B cell (primary cell): ENCODE results near the gene UBN1. TPM values are rescaled to one million over a fixed set of nuclear protein-coding genes. Genes with fewer than 3 reads are reported as not detected.
"Not testable (repeated sequence)": the region's sequence is repeated elsewhere in the genome, so short reads cannot be mapped to it uniquely, and the experiment has no call there.

Experiments used
- ATAC-seq: fragments of 200-7000 bp; cut with Tn5 transposase; one replicate; pipeline ENCODE4 v1.10.0; 2021; ENCODE audit warnings: low read depth, mild to moderate bottlenecking, moderate number of reproducible peaks, moderate library complexity
- CTCF ChIA-PET: fragments of 350-600 bp; sonication (Branson Sonifier 250); formaldehyde crosslinking; loops from one replicate; lab custom pipeline; 2021; ENCODE audit warnings: antibody characterized with exemption, inconsistent platforms; lab: Charles Lee
- POLR2A ChIA-PET: fragments of 350-600 bp; sonication (Branson Sonifier 250); formaldehyde crosslinking; loops from one replicate; lab custom pipeline; 2021; ENCODE audit warnings: antibody characterized with exemption; lab: Charles Lee
- DNase-seq: peaks from one replicate; pipeline ENCODE4 v3.0.0; 2013
- H2AFZ ChIP-seq: 2 replicates; pipeline ENCODE4 v1.6.1; 2012; ENCODE audit warnings: mild to moderate bottlenecking, low read depth, low read length; ENCODE audit not compliant: insufficient read depth, poor library complexity, severe bottlenecking
- H3K27ac ChIP-seq, 2 donors: 1 replicate in 1 of 2; 2 replicates in 1 of 2; pipeline ENCODE4 v1.5.1; 2012 to 2013; ENCODE audit warnings: low read length in 2 of 2, mild to moderate bottlenecking in 2 of 2, moderate library complexity in 1 of 2
- H3K27me3 ChIP-seq, 4 experiments: fragments of 200-600 bp in 1 of 4; sonication (generic) in 1 of 4; replicated peaks in 1 of 4; 1 replicate in 2 of 4; 2 replicates in 2 of 4; pipeline versions ENCODE4 v1.6.1 to v1.7.0; 2013 to 2016; ENCODE audit warnings: low read length in 3 of 4, mild to moderate bottlenecking in 2 of 4, mixed read lengths in 1 of 4, moderate library complexity in 1 of 4; ENCODE audit not compliant: insufficient read depth in 4 of 4, control insufficient read depth in 3 of 4; ENCODE audit errors: control extremely low read depth in 1 of 4
- H3K36me3 ChIP-seq, 2 experiments: replicated peaks in 1 of 2; 1 replicate in 1 of 2; 2 replicates in 1 of 2; pipeline versions ENCODE4 v1.6.1 to v1.7.1; 2013; ENCODE audit warnings: low read length in 1 of 2; ENCODE audit not compliant: insufficient read depth in 2 of 2, control insufficient read depth in 1 of 2; ENCODE audit errors: control extremely low read depth in 1 of 2, extremely low read depth in 1 of 2
- H3K4me1 ChIP-seq, 2 donors: fragments of 200-600 bp in 1 of 2; sonication (generic) in 1 of 2; 1 replicate in 1 of 2; 2 replicates in 1 of 2; pipeline versions ENCODE4 v1.5.1 to v1.6.1; 2013 to 2017; ENCODE audit warnings: low read length in 2 of 2; ENCODE audit not compliant: control insufficient read depth in 2 of 2, insufficient read depth in 2 of 2
- H3K4me2 ChIP-seq: replicated peaks from 2 replicates; pipeline ENCODE3; 2012; ENCODE audit warnings: mild to moderate bottlenecking, low read depth, low read length; ENCODE audit not compliant: poor library complexity, severe bottlenecking
- H3K4me3 ChIP-seq, 5 experiments: fragments of 200-600 bp in 1 of 5; sonication (generic) in 1 of 5; 1 replicate in 3 of 5; 2 replicates in 2 of 5; pipeline versions ENCODE4 v1.5.1 to v1.7.0; 2011 to 2016; ENCODE audit warnings: low read length in 4 of 5, mild to moderate bottlenecking in 4 of 5, low read depth in 2 of 5, control low read depth in 1 of 5, moderate library complexity in 1 of 5; ENCODE audit not compliant: insufficient read depth in 1 of 5; ENCODE audit errors: control extremely low read depth in 1 of 5, extremely low read depth in 1 of 5
- H3K79me2 ChIP-seq: fragments of 200-600 bp; sonication (generic); one replicate; pipeline ENCODE4 v1.6.0; 2016; ENCODE audit warnings: low read length; ENCODE audit not compliant: control insufficient read depth, insufficient read depth
- H3K9ac ChIP-seq: fragments of 200-600 bp; sonication (generic); 2 replicates; pipeline ENCODE4 v1.6.1; 2017; ENCODE audit warnings: mild to moderate bottlenecking, low read length, moderate library complexity
- H3K9me3 ChIP-seq, 3 donors: one replicate each; pipeline versions ENCODE4 v1.6.1 to v1.7.1; 2013; ENCODE audit warnings: low read length in 2 of 3; ENCODE audit not compliant: control insufficient read depth in 2 of 3, insufficient read depth in 1 of 3; ENCODE audit errors: control extremely low read depth in 1 of 3
- H4K20me1 ChIP-seq: 2 replicates; pipeline ENCODE4 v1.6.0; 2012; ENCODE audit warnings: mild to moderate bottlenecking, low read length; ENCODE audit not compliant: insufficient read depth, control insufficient read depth, poor library complexity, severe bottlenecking
- H3K27ac Mint-ChIP-seq: one replicate; pipeline ENCODE4 v1.8.0; 2021; ENCODE audit warnings: mixed read lengths
- H3K27me3 Mint-ChIP-seq: one replicate; pipeline ENCODE4 v1.8.0; 2021; ENCODE audit warnings: mixed read lengths
- H3K4me1 Mint-ChIP-seq: one replicate; pipeline ENCODE4 v1.8.0; 2021; ENCODE audit warnings: mixed read lengths
- H3K4me3 Mint-ChIP-seq: one replicate; pipeline ENCODE4 v1.8.0; 2021; ENCODE audit warnings: mixed read lengths
- H3K9me3 Mint-ChIP-seq: one replicate; pipeline ENCODE4 v1.8.0; 2022; ENCODE audit warnings: mixed read lengths; ENCODE audit not compliant: insufficient read depth
- EZH2 ChIP-seq: IDR thresholded peaks from 2 replicates; pipeline ENCODE4 v1.6.1; 2012; ENCODE audit warnings: borderline replicate concordance, low read depth, mild to moderate bottlenecking, moderate library complexity, low read length; ENCODE audit not compliant: insufficient read depth, poor library complexity, severe bottlenecking
- WGBS: methylation state at CpG from one replicate; pipeline ENCODE4 v1.1.5; 2013; ENCODE audit warnings: missing lambda C conversion rate; ENCODE audit not compliant: insufficient coverage; 5-methylcytosine and 5-hydroxymethylcytosine counted together
- intact Hi-C: fragments of 100-400 bp; cut with micrococcal nuclease; formaldehyde crosslinking; loops from one replicate; pipeline ENCODE4 v1.10.0; 2022
- polyA plus RNA-seq: library from polyadenylated mRNA; depleted of rRNA; stranded (reverse); fragments of >200 nt; gene quantifications from 2 replicates; pipeline ENCODE4 v1.2.3, GENCODE V29; 2012
- total RNA-seq, 2 donors: library from RNA; stranded (reverse); fragments of 120-200 nt in 1 of 2; gene quantifications; 1 replicate in 1 of 2; 2 replicates in 1 of 2; pipeline versions ENCODE4 v1.2.3 to v1.2.4, GENCODE V29; 2013 to 2022
- TF ChIP-seq, protein P1 (sequence below): fragments of 200-600 bp; IDR thresholded peaks from one replicate; pipeline ENCODE4 v1.8.0; 2022; ENCODE audit warnings: antibody characterized with exemption, mild to moderate bottlenecking

Gene UBN1
- total and polyA plus RNA-seq, 2 donors (not counting 1 experiment from before 2014, with no cell fraction given): 16.6 to 38.1 TPM

- ChIA-PET POLR2A (no interaction called here), CTCF (no interaction called here)
- Mint-ChIP-seq H3K4me3 (no peak overlapping the region), H3K27ac (no peak overlapping the region), H3K27me3 (peaks cover 10% of the 10 kb centered on the region), H3K4me1 (no peaks in the 10 kb centered on the region), H3K9me3 (peaks cover 3% of the 10 kb centered on the region)
- H3K4me1 ChIP-seq: no peaks in the 10 kb centered on the region
- no peaks in the 10 kb centered on the region for H3K79me2 ChIP-seq
- H3K36me3 ChIP-seq: no peaks in the 10 kb centered on the region
- TF ChIP-seq EZH2: no peak
- TF ChIP-seq, protein P1, sequence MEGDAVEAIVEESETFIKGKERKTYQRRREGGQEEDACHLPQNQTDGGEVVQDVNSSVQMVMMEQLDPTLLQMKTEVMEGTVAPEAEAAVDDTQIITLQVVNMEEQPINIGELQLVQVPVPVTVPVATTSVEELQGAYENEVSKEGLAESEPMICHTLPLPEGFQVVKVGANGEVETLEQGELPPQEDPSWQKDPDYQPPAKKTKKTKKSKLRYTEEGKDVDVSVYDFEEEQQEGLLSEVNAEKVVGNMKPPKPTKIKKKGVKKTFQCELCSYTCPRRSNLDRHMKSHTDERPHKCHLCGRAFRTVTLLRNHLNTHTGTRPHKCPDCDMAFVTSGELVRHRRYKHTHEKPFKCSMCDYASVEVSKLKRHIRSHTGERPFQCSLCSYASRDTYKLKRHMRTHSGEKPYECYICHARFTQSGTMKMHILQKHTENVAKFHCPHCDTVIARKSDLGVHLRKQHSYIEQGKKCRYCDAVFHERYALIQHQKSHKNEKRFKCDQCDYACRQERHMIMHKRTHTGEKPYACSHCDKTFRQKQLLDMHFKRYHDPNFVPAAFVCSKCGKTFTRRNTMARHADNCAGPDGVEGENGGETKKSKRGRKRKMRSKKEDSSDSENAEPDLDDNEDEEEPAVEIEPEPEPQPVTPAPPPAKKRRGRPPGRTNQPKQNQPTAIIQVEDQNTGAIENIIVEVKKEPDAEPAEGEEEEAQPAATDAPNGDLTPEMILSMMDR: no peak
- no peak overlapping the region for H3K4me3 ChIP-seq
- no peak overlapping the region for H3K27ac ChIP-seq
- WGBS: 96% methylated on average over 20 of the region's 22 CpGs
- no peaks in the 10 kb centered on the region for H3K27me3 ChIP-seq
- DNase-seq (no peak), ATAC-seq (no peak)
- H3K9ac ChIP-seq: no peak overlapping the region
- no peak overlapping the region for H2AFZ ChIP-seq
- no peak overlapping the region for H3K4me2 ChIP-seq
- H4K20me1 ChIP-seq: no peaks in the 10 kb centered on the region
- intact Hi-C loops: no loop called here
- peaks cover 0 to 13% (median 4%) of the 10 kb centered on the region in 3 donors for H3K9me3 ChIP-seq
These were observed 47.2 kb downstream of the UBN1 start for GRCh38 chr16:4894276-4895150.

DNA sequence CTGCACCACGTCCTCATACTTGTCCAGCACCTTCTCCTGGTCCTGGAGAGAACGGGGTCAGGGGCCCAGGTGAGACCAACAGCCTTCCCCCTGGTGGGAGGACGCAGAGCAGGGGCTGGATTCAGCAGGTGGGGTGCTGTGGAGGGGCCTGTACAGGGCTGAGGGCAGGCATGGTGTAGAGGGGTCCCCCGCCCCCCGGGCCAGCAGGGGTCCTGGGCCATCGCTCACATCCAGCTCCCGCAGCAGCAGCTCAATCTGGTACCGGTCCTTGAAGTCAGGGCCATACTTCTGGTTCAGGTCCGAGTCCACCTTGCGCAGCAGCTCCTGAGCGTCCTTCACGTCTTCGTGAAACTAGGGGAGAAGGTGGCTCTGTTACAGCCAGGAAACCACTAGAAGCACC lies 48.1 kb downstream of the UBN1 start:
- Histone ChIP-seq H3K27ac (no peak overlapping the region), H3K4me1 (no peaks in the 10 kb centered on the region), H4K20me1 (no peaks in the 10 kb centered on the region), H3K4me3 (no peak overlapping the region), H3K36me3 (no peaks in the 10 kb centered on the region), H2AFZ (no peak overlapping the region), H3K9ac (no peak overlapping the region), H3K27me3 (no peaks in the 10 kb centered on the region), H3K9me3 (peaks cover 0 to 13% (median 4%) of the 10 kb centered on the region in 3 donors), H3K79me2 (no peaks in the 10 kb centered on the region), H3K4me2 (no peak overlapping the region)
- H3K4me3 Mint-ChIP-seq: no peak overlapping the region
- POLR2A ChIA-PET: no interaction called here
- CTCF ChIA-PET: no interaction called here
- no peak for TF ChIP-seq EZH2
- TF ChIP-seq, protein P1: no peak
- peaks cover 16% of the 10 kb centered on the region for H3K27me3 Mint-ChIP-seq
- H3K27ac Mint-ChIP-seq: no peak overlapping the region
- intact Hi-C loops: no loop called here
- 96% methylated on average over 13 of the region's 13 CpGs for WGBS
- peaks cover 3% of the 10 kb centered on the region for H3K9me3 Mint-ChIP-seq
- DNase-seq: no peak
- H3K4me1 Mint-ChIP-seq: no peaks in the 10 kb centered on the region
- ATAC-seq: no peak

GRCh38 chr16:4896761-4897160 lies 49.5 kb downstream of the UBN1 start:
- POLR2A ChIA-PET, H3K4me1 ChIP-seq, H3K4me3 ChIP-seq, H3K4me2 ChIP-seq, CTCF ChIA-PET, DNase-seq, intact Hi-C loops, H3K27ac Mint-ChIP-seq, H4K20me1 ChIP-seq, H2AFZ ChIP-seq, H3K27me3 ChIP-seq, H3K27ac ChIP-seq, H3K79me2 ChIP-seq, H3K4me3 Mint-ChIP-seq, H3K4me1 Mint-ChIP-seq, H3K36me3 ChIP-seq, H3K9me3 Mint-ChIP-seq, H3K9ac ChIP-seq, ATAC-seq: not testable (repeated sequence)
- H3K9me3 ChIP-seq: peaks cover 0 to 13% (median 4%) of the 10 kb centered on the region in 3 donors
- 95% methylated on average over 3 of the region's 9 CpGs for WGBS
- H3K27me3 Mint-ChIP-seq: peaks cover 16% of the 10 kb centered on the region
